ENCODE results near the gene NAE1. TPM values are rescaled to one million over a fixed set of nuclear protein-coding genes. Genes with fewer than 3 reads are reported as not detected.

Gene NAE1
- total RNA-seq, 1 experiment from 2014 or later: 146 TPM

GRCh38 chr16:66786551-66786950 is 44.2 kb downstream of the NAE1 start:
- Histone ChIP-seq H3K27me3 (replicated peaks; ENCODE audit: control insufficient read depth, insufficient read depth, low read length) (no peaks in the 10 kb centered on the region), H3K9me3 (no peaks in the 10 kb centered on the region), H3K4me1 (no peaks in the 10 kb centered on the region), H3K36me3 (ENCODE audit: control insufficient read depth, insufficient read depth, low read length) (no peaks in the 10 kb centered on the region), H3K4me3 (ENCODE audit: low read depth, low read length) (no peak overlapping the region)
- ChIA-PET CTCF (no interaction called here), POLR2A (interaction anchor here (0.6 kb wide), 1 partner anchor 1413 kb away, joined by 3 read pairs; no protein-coding TSS in a partner anchor)
- H3K4me1 Mint-ChIP-seq (ENCODE audit: low read depth, unreplicated experiment): no peaks in the 10 kb centered on the region
- intact Hi-C loops (cut with micrococcal nuclease; ENCODE audit: unreplicated experiment): no loop called here
- H3K9me3 Mint-ChIP-seq (ENCODE audit: unreplicated experiment): no peaks in the 10 kb centered on the region
- no peak overlapping the region for H3K27ac Mint-ChIP-seq (ENCODE audit: unreplicated experiment)
- H3K27me3 Mint-ChIP-seq (ENCODE audit: insufficient read depth, unreplicated experiment): peaks cover 7% of the 10 kb centered on the region
- no peak for TF ChIP-seq CTCF (IDR thresholded peaks at IDR 0.05; ENCODE audit: insufficient read depth in 1 of 2, low read depth in 1 of 2, low read length in 1 of 2, severe bottlenecking in 1 of 2, unreplicated experiment in 1 of 2)
- no peak overlapping the region for H3K4me3 Mint-ChIP-seq (ENCODE audit: unreplicated experiment)
- DNase-seq: no peak
- H3K36me3 Mint-ChIP-seq (ENCODE audit: insufficient read depth, unreplicated experiment): no peaks in the 10 kb centered on the region
- BruUV-seq (replicated peaks): no TSS peak

GRCh38 chr16:66776457-66776856 is 54.3 kb downstream of the NAE1 start:
- Mint-ChIP-seq H3K27ac (ENCODE audit: unreplicated experiment) (no peak overlapping the region), H3K4me1 (ENCODE audit: low read depth, unreplicated experiment) (no peaks in the 10 kb centered on the region), H3K27me3 (ENCODE audit: insufficient read depth, unreplicated experiment) (no peaks in the 10 kb centered on the region), H3K9me3 (ENCODE audit: unreplicated experiment) (no peaks in the 10 kb centered on the region), H3K36me3 (ENCODE audit: insufficient read depth, unreplicated experiment) (no peaks in the 10 kb centered on the region), H3K4me3 (ENCODE audit: unreplicated experiment) (no peak overlapping the region)
- no peak for TF ChIP-seq CTCF (IDR thresholded peaks at IDR 0.05; ENCODE audit: insufficient read depth in 1 of 2, low read depth in 1 of 2, low read length in 1 of 2, severe bottlenecking in 1 of 2, unreplicated experiment in 1 of 2)
- intact Hi-C loops (cut with micrococcal nuclease; ENCODE audit: unreplicated experiment): no loop called here
- H3K36me3 ChIP-seq (ENCODE audit: control insufficient read depth, insufficient read depth, low read length): no peaks in the 10 kb centered on the region
- ChIA-PET POLR2A (no interaction called here), CTCF (no interaction called here)
- H3K9me3 ChIP-seq: no peaks in the 10 kb centered on the region
- no TSS peak for BruUV-seq (replicated peaks)
- no peaks in the 10 kb centered on the region; the same call in 1 of the 2 replicates for H3K27me3 ChIP-seq (replicated peaks; ENCODE audit: control insufficient read depth, insufficient read depth, low read length)
- no peak overlapping the region for H3K4me3 ChIP-seq (ENCODE audit: low read depth, low read length)
- no peak for DNase-seq
- no peaks in the 10 kb centered on the region for H3K4me1 ChIP-seq

- Mint-ChIP-seq H3K4me1 (ENCODE audit: low read depth, unreplicated experiment) (no peaks in the 10 kb centered on the region), H3K9me3 (ENCODE audit: unreplicated experiment) (no peaks in the 10 kb centered on the region), H3K36me3 (ENCODE audit: insufficient read depth, unreplicated experiment) (no peaks in the 10 kb centered on the region), H3K27me3 (ENCODE audit: insufficient read depth, unreplicated experiment) (peaks cover under 1% of the 10 kb centered on the region), H3K27ac (ENCODE audit: unreplicated experiment) (no peak overlapping the region), H3K4me3 (ENCODE audit: unreplicated experiment) (no peak overlapping the region)
- DNase-seq: no peak
- no peak for TF ChIP-seq CTCF (IDR thresholded peaks at IDR 0.05; ENCODE audit: insufficient read depth in 1 of 2, low read depth in 1 of 2, low read length in 1 of 2, severe bottlenecking in 1 of 2, unreplicated experiment in 1 of 2)
- Histone ChIP-seq H3K4me3 (ENCODE audit: low read depth, low read length) (no peak overlapping the region), H3K27me3 (replicated peaks; ENCODE audit: control insufficient read depth, insufficient read depth, low read length) (no peaks in the 10 kb centered on the region; the same call in 1 of the 2 replicates), H3K36me3 (ENCODE audit: control insufficient read depth, insufficient read depth, low read length) (no peaks in the 10 kb centered on the region), H3K9me3 (no peaks in the 10 kb centered on the region), H3K4me1 (no peaks in the 10 kb centered on the region)
- no TSS peak for BruUV-seq (replicated peaks)
- ChIA-PET CTCF (interaction anchor here (0.7 kb wide), 1 partner anchor 78 kb away, joined by 3 read pairs; no protein-coding TSS in a partner anchor), POLR2A (no interaction called here)
- intact Hi-C loops (cut with micrococcal nuclease; ENCODE audit: unreplicated experiment): no loop called here
Observed at GRCh38 chr16:66774981-66775380, 55.8 kb downstream of the NAE1 start.

Data from Caco-2 (cell line).